ENCODE results near the gene SLC7A6OS. TPM values are rescaled to one million over a fixed set of nuclear protein-coding genes. Genes with fewer than 3 reads are reported as not detected.

SLC7A6OS gene
- total RNA-seq, 2 donors from 2014 or later: 22.5 to 26.0 TPM

GRCh38 chr16:68298312-68298711 is 12.4 kb downstream of the SLC7A6OS start:
- 92 to 100% methylated on average over 1 to 3 of the region's 3 CpGs for WGBS, 2 experiments (ENCODE audit: insufficient coverage in 1 of 2, insufficient read length in 1 of 2)
- TF ChIP-seq, protein P1, sequence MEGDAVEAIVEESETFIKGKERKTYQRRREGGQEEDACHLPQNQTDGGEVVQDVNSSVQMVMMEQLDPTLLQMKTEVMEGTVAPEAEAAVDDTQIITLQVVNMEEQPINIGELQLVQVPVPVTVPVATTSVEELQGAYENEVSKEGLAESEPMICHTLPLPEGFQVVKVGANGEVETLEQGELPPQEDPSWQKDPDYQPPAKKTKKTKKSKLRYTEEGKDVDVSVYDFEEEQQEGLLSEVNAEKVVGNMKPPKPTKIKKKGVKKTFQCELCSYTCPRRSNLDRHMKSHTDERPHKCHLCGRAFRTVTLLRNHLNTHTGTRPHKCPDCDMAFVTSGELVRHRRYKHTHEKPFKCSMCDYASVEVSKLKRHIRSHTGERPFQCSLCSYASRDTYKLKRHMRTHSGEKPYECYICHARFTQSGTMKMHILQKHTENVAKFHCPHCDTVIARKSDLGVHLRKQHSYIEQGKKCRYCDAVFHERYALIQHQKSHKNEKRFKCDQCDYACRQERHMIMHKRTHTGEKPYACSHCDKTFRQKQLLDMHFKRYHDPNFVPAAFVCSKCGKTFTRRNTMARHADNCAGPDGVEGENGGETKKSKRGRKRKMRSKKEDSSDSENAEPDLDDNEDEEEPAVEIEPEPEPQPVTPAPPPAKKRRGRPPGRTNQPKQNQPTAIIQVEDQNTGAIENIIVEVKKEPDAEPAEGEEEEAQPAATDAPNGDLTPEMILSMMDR (conservative IDR thresholded peaks at IDR 0.05): no peak
- Mint-ChIP-seq H3K27me3 (ENCODE audit: insufficient read depth) (no peaks in the 10 kb centered on the region), H3K4me3 (no peak overlapping the region), H3K9me3 (no peaks in the 10 kb centered on the region), H3K36me3 (ENCODE audit: low read depth) (peaks cover 59% of the 10 kb centered on the region), H3K27ac (peak overlapping the region; percentile 63), H3K4me1 (peaks cover 47% of the 10 kb centered on the region)
- Histone ChIP-seq H3K36me3 (ENCODE audit: control insufficient read depth, insufficient read depth, low read length) (peaks cover 87% of the 10 kb centered on the region), H3K4me3 (ENCODE audit: low read length) (peak overlapping the region; percentile 22), H3K9me3 (ENCODE audit: control insufficient read depth, low read length) (no peaks in the 10 kb centered on the region), H3K27ac (ENCODE audit: low read depth, low read length) (no peak overlapping the region), H3K27me3 (ENCODE audit: control insufficient read depth, insufficient read depth, low read length, poor library complexity, severe bottlenecking) (no peaks in the 10 kb centered on the region), H3K4me1 (ENCODE audit: control insufficient read depth, insufficient read depth, low read length) (peaks cover 26% of the 10 kb centered on the region), H3K9ac (ENCODE audit: extremely low read depth, low read length, poor library complexity, severe bottlenecking) (no peak overlapping the region)
- DNase-seq: no peak

DNA sequence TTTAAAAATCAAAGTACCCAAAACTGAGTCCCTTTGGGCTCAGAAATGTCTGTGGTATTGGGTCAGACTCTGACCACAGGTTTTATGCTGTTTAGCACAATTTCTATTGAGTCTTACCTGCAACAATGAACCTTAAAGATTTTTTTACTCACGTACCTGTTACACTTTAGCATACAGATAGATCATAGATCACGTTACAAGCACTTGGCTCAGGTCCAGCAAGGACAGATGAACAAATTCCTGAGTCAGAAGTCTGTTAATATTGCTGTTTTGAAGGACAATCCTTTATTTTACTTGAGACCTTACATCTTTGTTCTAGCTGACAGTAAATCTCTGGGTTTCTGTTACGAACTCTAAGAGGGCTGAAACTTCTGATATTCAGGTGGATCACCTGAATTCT is 12.8 kb downstream of the SLC7A6OS start:
- Histone ChIP-seq H3K36me3 (ENCODE audit: control insufficient read depth, insufficient read depth, low read length) (peaks cover 88% of the 10 kb centered on the region), H3K9me3 (ENCODE audit: control insufficient read depth, low read length) (no peaks in the 10 kb centered on the region), H3K27ac (ENCODE audit: low read depth, low read length) (no peak overlapping the region), H3K4me3 (ENCODE audit: low read length) (no peak overlapping the region), H3K9ac (ENCODE audit: extremely low read depth, low read length, poor library complexity, severe bottlenecking) (no peak overlapping the region), H3K27me3 (ENCODE audit: control insufficient read depth, insufficient read depth, low read length, poor library complexity, severe bottlenecking) (no peaks in the 10 kb centered on the region), H3K4me1 (ENCODE audit: control insufficient read depth, insufficient read depth, low read length) (peaks cover 26% of the 10 kb centered on the region)
- no peaks in the 10 kb centered on the region for H3K27me3 Mint-ChIP-seq (ENCODE audit: insufficient read depth)
- WGBS, 2 experiments (ENCODE audit: insufficient coverage in 1 of 2, insufficient read length in 1 of 2): 95 to 100% methylated on average over 3 of the region's 3 CpGs
- H3K36me3 Mint-ChIP-seq (ENCODE audit: low read depth): peaks cover 58% of the 10 kb centered on the region
- no peaks in the 10 kb centered on the region for H3K9me3 Mint-ChIP-seq
- no peak overlapping the region for H3K4me3 Mint-ChIP-seq
- TF ChIP-seq, protein P1 (conservative IDR thresholded peaks at IDR 0.05): no peak
- DNase-seq: no peak
- peaks cover 47% of the 10 kb centered on the region for H3K4me1 Mint-ChIP-seq
- H3K27ac Mint-ChIP-seq: no peak overlapping the region

DNA sequence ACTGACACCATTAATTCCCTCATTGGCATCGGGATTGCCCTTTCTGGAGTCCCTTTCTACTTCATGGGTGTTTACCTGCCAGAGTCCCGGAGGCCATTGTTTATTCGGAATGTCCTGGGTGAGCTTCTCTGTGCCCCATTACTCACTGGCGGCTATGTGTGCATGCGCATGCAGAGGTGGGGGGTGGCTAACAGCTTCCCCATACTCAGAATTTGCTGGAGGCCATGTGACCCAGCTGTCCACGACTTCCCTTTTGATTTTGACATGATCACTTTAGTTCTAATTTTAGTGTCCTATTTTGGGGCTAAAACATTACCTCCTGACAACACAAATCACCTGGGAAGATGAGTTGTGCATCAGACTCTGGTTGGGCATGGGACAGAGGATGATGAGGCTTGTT is 14.1 kb downstream of the SLC7A6OS start:
- H3K9ac ChIP-seq (ENCODE audit: extremely low read depth, low read length, poor library complexity, severe bottlenecking): no peak overlapping the region
- no peaks in the 10 kb centered on the region for H3K27me3 Mint-ChIP-seq (ENCODE audit: insufficient read depth)
- no peak for DNase-seq
- peaks cover 57% of the 10 kb centered on the region for H3K36me3 Mint-ChIP-seq (ENCODE audit: low read depth)
- H3K4me3 Mint-ChIP-seq: no peak overlapping the region
- no peak overlapping the region for H3K4me3 ChIP-seq (ENCODE audit: low read length)
- no peaks in the 10 kb centered on the region for H3K9me3 ChIP-seq (ENCODE audit: control insufficient read depth, low read length)
- peaks cover 47% of the 10 kb centered on the region for H3K4me1 Mint-ChIP-seq
- H3K4me1 ChIP-seq (ENCODE audit: control insufficient read depth, insufficient read depth, low read length): peaks cover 26% of the 10 kb centered on the region
- H3K27ac ChIP-seq (ENCODE audit: low read depth, low read length): no peak overlapping the region
- no peaks in the 10 kb centered on the region for H3K27me3 ChIP-seq (ENCODE audit: control insufficient read depth, insufficient read depth, low read length, poor library complexity, severe bottlenecking)
- peaks cover 87% of the 10 kb centered on the region for H3K36me3 ChIP-seq (ENCODE audit: control insufficient read depth, insufficient read depth, low read length)
- WGBS, 2 experiments (ENCODE audit: insufficient coverage in 1 of 2, insufficient read length in 1 of 2): 96 to 100% methylated on average over 2 to 6 of the region's 6 CpGs
- TF ChIP-seq, protein P1 (conservative IDR thresholded peaks at IDR 0.05): no peak
- H3K27ac Mint-ChIP-seq: peak overlapping the region; percentile 26
- H3K9me3 Mint-ChIP-seq: no peaks in the 10 kb centered on the region
